ENCODE results near the gene FAM171A1.
"Not testable (repeated sequence)": the region's sequence is repeated elsewhere in the genome, so short reads cannot be mapped to it uniquely, and the experiment has no call there.

The FAM171A1 gene

DNA sequence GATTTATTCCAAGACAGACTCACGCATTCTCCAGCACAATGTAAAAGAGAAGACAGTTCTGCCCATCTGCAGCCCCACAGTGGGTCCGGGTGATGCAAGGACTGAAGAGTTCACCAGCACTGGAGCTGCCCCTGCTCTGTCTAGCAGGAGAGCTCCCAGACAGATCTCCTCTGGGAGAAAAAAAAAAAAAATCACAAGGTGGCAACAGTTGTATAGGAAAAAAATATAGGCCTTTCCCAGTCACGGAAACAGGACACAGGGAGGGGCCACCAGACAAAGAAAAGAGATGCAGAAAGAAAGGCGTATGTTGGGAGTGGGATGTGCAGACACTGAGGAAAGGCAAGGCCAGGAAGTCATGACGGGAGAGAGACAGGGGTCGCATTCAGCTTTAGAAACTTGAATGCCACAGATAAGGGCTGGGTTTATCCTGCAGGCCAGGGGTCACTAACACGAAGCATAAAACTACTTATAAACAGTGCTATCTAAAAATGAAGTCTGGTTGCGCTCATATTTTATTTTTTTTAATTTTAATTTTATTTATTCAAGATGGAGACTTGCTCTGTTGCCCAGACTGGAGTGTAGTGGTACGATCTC is 54.1 kb downstream of the FAM171A1 start:
- DNase-seq (ENCODE audit: low read depth in 1 of 2, low spot score in 1 of 2) = no peak
- in situ Hi-C loops (cut with HindIII; ENCODE audit: low pct_unique_long_range_greater_than_20kb, low sequenced_read_pairs) = no loop called here
- no peak for TF ChIP-seq JUND (IDR thresholded peaks at IDR 0.05; ENCODE audit: low read depth)

DNA sequence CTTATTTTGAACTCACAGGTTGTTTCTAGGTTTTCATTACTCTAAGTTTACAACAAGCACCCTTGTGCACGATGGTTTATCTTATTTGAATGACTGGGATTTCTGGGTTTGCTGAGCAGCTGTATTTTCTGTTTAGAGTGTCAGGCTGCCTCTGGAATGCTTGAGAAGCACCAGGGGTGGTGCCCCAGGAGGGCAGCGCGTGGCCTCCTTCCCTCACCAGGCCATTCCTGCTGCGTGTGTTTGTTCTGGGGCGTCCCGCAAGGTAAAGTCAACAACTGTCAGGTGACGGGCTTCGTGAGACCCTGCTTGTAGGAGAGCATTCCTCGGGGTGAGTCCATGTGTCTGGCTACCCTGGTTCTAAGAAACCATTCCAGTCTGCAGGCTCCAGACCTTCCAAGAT is 54.9 kb downstream of the FAM171A1 start:
- DNase-seq (ENCODE audit: low read depth in 1 of 2, low spot score in 1 of 2) = no peak
- in situ Hi-C loops (cut with HindIII; ENCODE audit: low pct_unique_long_range_greater_than_20kb, low sequenced_read_pairs) = no loop called here
- TF ChIP-seq JUND (IDR thresholded peaks at IDR 0.05; ENCODE audit: low read depth) = no peak

DNA sequence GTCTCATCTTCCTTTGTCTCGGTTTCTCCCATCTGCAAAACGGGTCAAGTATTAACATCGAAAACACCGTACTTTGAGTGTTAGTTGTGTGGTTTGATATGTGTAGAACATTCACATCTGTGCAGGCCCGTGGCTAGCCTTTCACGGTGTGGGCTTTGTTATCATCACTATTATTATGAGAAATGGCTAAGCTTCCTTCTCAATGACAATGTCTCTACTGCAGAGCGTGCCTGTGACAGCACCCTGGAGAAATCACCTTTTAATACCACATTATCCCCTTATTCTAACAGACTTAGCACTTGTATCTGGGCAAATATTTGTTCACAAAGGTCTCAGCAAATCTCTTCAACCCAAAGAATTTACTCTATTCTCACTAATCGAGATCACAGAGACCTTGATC is 55.8 kb downstream of the FAM171A1 start:
- in situ Hi-C loops (cut with HindIII; ENCODE audit: low pct_unique_long_range_greater_than_20kb, low sequenced_read_pairs) = no loop called here
- DNase-seq (ENCODE audit: low read depth in 1 of 2, low spot score in 1 of 2) = no peak
- TF ChIP-seq JUND (IDR thresholded peaks at IDR 0.05; ENCODE audit: low read depth) = no peak

DNA sequence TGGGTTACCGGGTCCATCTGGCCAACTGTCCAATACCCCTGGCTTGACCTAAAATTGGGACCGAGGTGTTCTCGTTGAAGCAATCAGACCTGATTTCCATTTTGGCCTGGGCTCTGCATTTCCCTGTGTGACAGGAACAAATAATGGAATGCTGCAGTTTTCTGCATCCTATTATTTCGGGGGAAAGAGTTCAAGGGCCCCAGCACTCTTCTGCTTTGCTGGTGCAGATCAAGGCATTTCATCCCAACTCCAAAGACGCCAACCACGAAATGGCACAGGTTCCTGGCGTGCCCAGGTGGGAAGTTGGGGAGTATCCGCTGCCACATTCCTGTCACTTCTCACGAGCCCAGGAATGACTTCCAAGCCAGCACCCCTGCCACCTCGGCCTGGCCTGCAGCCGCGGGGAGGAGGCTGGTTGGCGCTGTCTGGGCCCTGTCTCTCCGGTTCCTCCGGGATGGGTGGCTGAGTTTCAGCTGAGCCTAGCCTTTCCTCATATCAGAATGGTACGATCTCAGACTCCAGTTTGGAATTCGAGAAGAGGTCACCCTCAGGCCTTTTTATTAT is 56.5 kb downstream of the FAM171A1 start:
- no peak for DNase-seq (ENCODE audit: low read depth in 1 of 2, low spot score in 1 of 2)
- TF ChIP-seq JUND (IDR thresholded peaks at IDR 0.05; ENCODE audit: low read depth) = no peak
- in situ Hi-C loops (cut with HindIII; ENCODE audit: low pct_unique_long_range_greater_than_20kb, low sequenced_read_pairs) = no loop called here

DNA sequence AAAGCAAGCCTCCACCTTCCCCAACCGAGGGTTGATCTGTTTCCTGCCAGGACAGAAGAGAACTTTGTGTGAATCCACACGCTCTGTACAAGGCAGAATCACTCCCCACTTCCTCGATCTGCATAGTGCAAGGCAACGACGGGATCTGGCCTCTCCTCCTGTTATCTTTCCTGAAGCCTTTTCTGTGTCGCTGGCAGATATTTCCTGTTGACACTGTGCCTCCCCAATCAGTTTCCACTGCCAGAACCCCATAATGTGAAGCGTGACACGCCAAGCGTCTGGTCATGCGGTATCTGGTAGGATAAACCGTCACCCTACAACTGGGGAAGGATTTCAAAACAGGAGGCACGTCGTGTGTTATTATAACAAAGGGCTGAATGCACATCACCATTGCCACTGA is 57.2 kb downstream of the FAM171A1 start:
- TF ChIP-seq JUND (IDR thresholded peaks at IDR 0.05; ENCODE audit: low read depth) = no peak
- no peak for DNase-seq (ENCODE audit: low read depth in 1 of 2, low spot score in 1 of 2)

DNA sequence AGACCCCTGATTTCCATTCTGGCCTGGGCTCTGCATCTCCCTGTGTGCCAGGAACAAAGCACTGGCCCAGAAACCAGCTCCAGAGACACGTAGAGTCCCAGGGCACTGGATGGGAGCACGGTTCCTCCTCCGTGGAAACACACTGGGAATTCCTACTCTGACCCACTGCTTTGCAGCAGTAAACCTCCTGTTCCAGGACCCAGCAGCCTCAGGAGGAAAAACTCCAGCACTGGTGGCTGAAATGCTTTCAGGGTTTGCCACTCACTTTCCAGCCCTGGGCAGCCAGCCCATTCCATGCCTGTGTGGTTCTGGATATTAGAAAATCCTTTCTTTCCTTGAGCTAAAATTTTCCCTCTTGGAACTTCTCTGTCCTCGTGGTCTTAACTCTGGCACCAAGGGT is 58.0 kb downstream of the FAM171A1 start:
- DNase-seq (ENCODE audit: low read depth in 1 of 2, low spot score in 1 of 2) = no peak
- TF ChIP-seq JUND (IDR thresholded peaks at IDR 0.05; ENCODE audit: low read depth) = no peak
- in situ Hi-C loops (cut with HindIII; ENCODE audit: low pct_unique_long_range_greater_than_20kb, low sequenced_read_pairs) = no loop called here

More for the DNA sequence above, 57.2 kb downstream of the FAM171A1 start:
- in situ Hi-C loops (cut with HindIII; ENCODE audit: low pct_unique_long_range_greater_than_20kb, low sequenced_read_pairs) = no loop called here

DNA sequence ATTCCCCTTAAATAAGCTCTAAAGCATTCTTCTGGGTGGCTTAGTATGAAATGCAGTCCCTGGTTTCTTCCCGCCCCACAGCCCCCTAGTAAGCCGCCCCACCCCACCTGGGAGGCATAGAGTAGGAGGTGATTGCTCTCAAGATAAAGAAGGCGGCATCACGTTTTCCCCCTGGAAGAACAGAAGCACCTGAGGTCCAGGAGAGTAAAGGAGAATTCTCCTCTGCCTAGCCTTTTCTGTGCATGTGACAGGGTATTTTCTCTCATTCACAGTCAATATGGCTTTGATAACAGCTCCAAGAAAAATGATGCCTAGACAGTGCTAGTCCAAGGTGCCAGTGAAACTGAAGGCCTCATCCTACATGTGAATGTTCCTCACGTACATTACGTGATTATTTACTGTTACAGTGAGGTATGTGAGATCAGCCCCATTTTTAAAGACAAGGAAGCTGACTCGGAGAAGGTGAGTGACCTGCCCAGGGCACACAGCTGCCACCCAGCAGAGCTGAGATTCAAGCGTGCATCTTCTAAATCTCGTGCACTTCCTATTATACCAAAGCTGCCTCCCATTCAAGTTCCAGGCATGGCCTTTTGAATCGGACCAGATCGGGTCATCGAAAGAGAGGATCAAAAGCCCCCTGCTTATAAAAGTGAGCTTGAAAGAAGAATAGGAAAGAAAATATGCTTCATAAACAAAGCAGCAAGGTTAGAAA is 59.4 kb downstream of the FAM171A1 start:
- DNase-seq (ENCODE audit: low read depth in 1 of 2, low spot score in 1 of 2) = no peak
- no peak for TF ChIP-seq JUND (IDR thresholded peaks at IDR 0.05; ENCODE audit: low read depth)
- in situ Hi-C loops (cut with HindIII; ENCODE audit: low pct_unique_long_range_greater_than_20kb, low sequenced_read_pairs) = no loop called here

DNA sequence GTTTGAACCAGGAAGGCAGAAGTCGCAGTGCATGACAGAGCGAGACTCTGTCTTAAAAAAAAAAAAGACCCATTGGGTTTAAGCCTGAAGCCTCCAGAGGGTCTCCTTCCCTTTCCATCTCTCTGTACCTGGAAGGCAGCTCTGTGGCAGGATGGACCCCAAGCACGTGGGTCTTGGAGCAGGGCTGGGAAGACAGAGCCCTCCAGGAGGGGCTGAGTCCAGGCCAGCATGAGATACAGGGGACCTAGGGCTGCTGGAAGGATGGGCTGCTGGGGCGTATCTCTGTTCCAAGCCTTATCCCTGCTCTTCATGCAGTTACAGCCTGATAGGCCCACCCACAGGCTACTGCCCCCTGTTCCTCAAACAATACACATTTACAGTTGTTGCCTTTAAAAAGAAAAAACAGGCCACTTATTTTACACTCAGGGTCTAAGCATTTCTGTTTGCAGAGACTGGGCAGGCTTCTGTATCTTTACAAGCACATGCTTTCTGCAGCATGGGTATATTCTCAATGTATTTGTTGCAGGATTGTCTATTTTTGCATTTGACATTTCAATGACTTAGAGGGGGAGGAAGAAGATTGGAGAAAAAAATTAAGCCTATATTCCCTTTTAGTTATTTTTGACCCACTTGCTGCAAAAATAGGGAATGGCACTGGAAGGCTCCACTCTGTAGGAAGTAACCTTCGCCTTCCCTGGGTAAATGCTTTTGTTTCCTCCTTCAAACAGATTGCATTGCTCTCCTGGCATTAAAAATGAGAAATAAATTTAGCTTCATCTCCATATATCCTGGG is 60.1 kb downstream of the FAM171A1 start:
- no peak for TF ChIP-seq JUND (IDR thresholded peaks at IDR 0.05; ENCODE audit: low read depth)
- in situ Hi-C loops (cut with HindIII; ENCODE audit: low pct_unique_long_range_greater_than_20kb, low sequenced_read_pairs) = no loop called here
- no peak for DNase-seq (ENCODE audit: low read depth in 1 of 2, low spot score in 1 of 2)

DNA sequence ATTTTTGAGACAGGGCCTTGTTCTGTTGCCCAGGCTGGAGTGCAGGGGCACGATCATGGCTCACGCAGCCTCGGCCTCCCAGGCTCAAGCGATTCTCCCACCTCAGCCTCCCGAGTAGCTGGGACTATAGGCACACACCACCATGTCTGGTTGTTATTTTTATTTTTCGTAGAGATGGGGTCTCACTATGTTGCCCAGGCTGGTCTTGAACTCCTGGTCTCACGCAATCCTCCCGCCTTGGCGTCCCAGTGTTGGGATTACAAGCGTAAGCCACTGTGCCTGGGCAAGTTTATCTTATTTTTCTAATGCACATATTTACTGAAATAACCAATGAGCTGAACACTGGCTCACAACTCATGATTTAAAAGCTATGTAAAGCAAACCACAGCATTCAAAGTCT is 61.9 kb downstream of the FAM171A1 start:
- no peak for TF ChIP-seq JUND (IDR thresholded peaks at IDR 0.05; ENCODE audit: low read depth)
- in situ Hi-C loops (cut with HindIII; ENCODE audit: low pct_unique_long_range_greater_than_20kb, low sequenced_read_pairs) = no loop called here
- no peak for DNase-seq (ENCODE audit: low read depth in 1 of 2, low spot score in 1 of 2)

DNA sequence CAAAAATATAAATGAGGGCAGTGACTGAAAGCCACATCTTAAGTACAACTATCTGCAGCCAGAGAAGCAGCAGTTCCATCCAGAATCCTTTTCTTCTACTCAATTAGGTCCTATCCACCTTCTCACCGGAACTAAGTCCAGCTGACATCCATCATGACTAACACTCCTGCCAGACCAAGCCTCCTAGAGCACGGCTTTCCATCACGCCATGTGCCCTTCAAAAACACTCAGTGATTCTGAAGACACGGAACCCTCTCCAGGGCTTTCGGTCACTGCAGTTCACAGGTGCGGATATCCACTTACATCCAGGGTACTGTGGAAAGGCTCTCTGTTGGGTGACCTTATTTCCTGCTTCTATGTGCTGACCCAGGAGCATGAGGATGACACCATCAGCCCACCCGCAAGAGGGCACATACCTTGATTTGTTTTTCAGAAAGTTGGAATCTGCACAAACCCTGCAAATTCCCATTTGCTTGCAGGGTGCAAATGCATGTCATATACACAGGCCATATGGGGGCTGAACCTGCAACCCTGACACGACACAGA is 64.3 kb downstream of the FAM171A1 start:
- DNase-seq (ENCODE audit: low read depth in 1 of 2, low spot score in 1 of 2) = no peak
- in situ Hi-C loops (cut with HindIII; ENCODE audit: low pct_unique_long_range_greater_than_20kb, low sequenced_read_pairs) = no loop called here
- TF ChIP-seq JUND (IDR thresholded peaks at IDR 0.05; ENCODE audit: low read depth) = no peak

DNA sequence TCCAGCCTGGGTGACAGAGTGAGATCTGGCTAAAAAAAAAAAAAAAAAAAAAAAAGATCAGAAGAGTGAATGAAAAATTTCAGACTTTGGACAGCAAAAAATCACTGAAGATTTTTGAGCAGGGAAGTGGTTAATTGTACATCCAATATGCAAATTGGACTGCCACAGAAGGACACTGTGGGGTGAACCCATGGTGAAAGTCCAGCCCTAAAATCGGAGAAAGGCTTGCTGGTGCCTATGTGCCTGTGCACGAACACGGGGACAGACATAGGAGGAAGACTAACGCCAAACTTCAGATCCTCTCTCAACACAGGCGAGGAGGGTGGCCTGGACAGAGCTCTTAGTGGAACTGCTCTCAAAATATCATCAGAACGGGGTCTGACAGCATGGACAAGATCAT is 65.5 kb downstream of the FAM171A1 start:
- TF ChIP-seq JUND (IDR thresholded peaks at IDR 0.05; ENCODE audit: low read depth) = no peak
- no peak for DNase-seq (ENCODE audit: low read depth in 1 of 2, low spot score in 1 of 2)
- in situ Hi-C loops (cut with HindIII; ENCODE audit: low pct_unique_long_range_greater_than_20kb, low sequenced_read_pairs) = no loop called here

DNA sequence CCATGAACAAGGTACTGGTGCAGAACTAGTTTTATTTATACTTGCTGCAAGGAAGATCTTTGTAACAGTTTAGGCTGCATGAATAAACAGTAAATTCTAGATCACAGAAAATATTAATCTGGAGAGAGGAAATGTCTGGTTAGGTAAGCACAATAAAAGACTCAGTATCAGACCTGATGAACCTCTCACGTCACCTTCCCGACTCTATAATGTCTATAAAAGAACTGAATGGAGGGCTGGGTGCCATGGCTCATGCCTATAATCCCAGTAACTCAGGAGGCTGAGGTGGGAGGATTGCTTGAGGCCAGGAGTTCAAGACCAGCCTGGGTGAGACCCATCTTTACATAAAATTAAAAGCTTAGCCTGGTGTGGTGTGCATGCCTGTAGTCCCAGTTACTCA is 65.9 kb downstream of the FAM171A1 start:
- DNase-seq (ENCODE audit: low read depth in 1 of 2, low spot score in 1 of 2) = no peak
- TF ChIP-seq JUND (IDR thresholded peaks at IDR 0.05; ENCODE audit: low read depth) = no peak
- in situ Hi-C loops (cut with HindIII; ENCODE audit: low pct_unique_long_range_greater_than_20kb, low sequenced_read_pairs) = no loop called here

DNA sequence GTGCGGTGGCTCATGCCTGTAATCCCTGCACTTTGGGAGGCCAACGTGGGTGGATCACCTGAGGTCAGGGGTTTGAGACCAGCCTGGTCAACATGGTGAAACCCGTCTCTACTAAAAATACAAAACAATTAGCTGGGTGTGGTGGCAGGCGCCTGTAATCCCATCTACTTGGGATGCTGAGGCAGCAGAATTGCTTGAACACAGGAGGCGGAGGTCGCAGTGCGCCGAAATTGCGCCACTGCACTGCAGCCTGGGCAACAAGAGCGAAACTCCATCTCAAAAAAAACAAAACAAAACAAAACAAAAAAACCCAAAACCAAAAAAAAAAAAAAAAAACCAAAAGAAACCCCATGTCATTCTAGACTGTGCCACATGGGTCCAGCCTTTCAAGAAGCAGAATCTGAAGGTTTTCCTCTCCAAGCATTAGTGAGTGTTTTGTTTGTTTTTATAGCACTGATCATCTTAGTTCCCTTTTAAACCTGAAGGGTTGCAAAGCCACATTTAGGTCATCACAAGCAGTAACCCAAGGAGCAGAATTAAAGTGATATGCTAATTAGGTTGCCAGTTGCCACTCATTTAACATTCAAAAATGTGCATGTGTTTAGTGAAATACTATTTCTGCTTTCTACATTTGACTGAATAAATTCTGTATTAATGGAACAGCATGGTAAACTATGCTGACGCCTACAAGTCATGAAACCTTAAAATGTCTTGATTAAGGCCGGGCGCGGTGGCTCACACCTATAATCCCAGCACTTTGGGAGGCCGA is 68.7 kb downstream of the FAM171A1 start:
- in situ Hi-C loops (cut with HindIII; ENCODE audit: low pct_unique_long_range_greater_than_20kb, low sequenced_read_pairs); DNase-seq (ENCODE audit: low read depth in 1 of 2, low spot score in 1 of 2): not testable (repeated sequence)

Data from T47D (cell line).